Measurements from ENCODE around the gene MTCH2.

The MTCH2 gene

GRCh38 chr11:47589118-47589517 lies 53.2 kb downstream of the MTCH2 start:
- no peak for DNase-seq

GRCh38 chr11:47587723-47588326 lies 54.5 kb downstream of the MTCH2 start:
- DNase-seq = no peak

- DNase-seq = no peak
Measured at GRCh38 chr11:47587039-47587716, 55.2 kb downstream of the MTCH2 start.

- no peak for DNase-seq
Measured at GRCh38 chr11:47586098-47586855, 56.1 kb downstream of the MTCH2 start, which contains the start of gene FAM180B. TSS of gene FAM180B (plus strand) at chr11:47586678. CDS start at chr11:47586769, 91 bp downstream.

- no peak for DNase-seq
Measured at GRCh38 chr11:47583844-47584243, 58.5 kb downstream of the MTCH2 start.

- DNase-seq = peak; percentile 95 to 96
Measured at GRCh38 chr11:47578524-47579494, 63.5 kb downstream of the MTCH2 start, which contains the start of the genes KBTBD4 and NDUFS3. TSS of gene KBTBD4 (minus strand) at chr11:47578970. CDS start at chr11:47578951, 19 bp downstream. TSS of gene NDUFS3 (plus strand) at chr11:47579074. CDS start at chr11:47579092, 18 bp downstream.

- no peak for DNase-seq
Measured at GRCh38 chr11:47577460-47578041, 64.8 kb downstream of the MTCH2 start.

GRCh38 chr11:47573321-47573720 lies 69.0 kb downstream of the MTCH2 start:
- DNase-seq = no peak

GRCh38 chr11:47572715-47573255 lies 69.6 kb downstream of the MTCH2 start:
- DNase-seq = no peak

GRCh38 chr11:47571895-47572294 lies 70.5 kb downstream of the MTCH2 start:
- DNase-seq = no peak

GRCh38 chr11:47571357-47571729 lies 71.0 kb downstream of the MTCH2 start:
- DNase-seq = no peak

- no peak for DNase-seq
Measured at GRCh38 chr11:47570651-47571356, 71.6 kb downstream of the MTCH2 start.

- DNase-seq = no peak
Measured at GRCh38 chr11:47569646-47570045, 72.7 kb downstream of the MTCH2 start.

All from NCI-H526 (cell line).